Anterior cingulate cortex (tissue), 58 donors: ENCODE results near the gene STIM2.
"Not testable (repeated sequence)": the region's sequence is repeated elsewhere in the genome, so short reads cannot be mapped to it uniquely, and the experiment has no call there.

Experiments used
- DNase-seq, 58 donors: peaks; one replicate each; lab custom pipeline; 2025; lab: John Stamatoyannopoulos, UW

The STIM2 gene

GRCh38 chr4:26860157-26860921, at the start of gene STIM2:
STIM2 (plus strand) TSS chr4:26860841.
- peak; percentile 66 to 99 (median 96) for DNase-seq

GRCh38 chr4:26811571-26811970, 49.1 kb upstream of the STIM2 start:
- DNase-seq = not testable (repeated sequence)

- no peak for DNase-seq
Observed at GRCh38 chr4:26812049-26812714, 48.5 kb upstream of the STIM2 start.

GRCh38 chr4:26813698-26814097, 46.9 kb upstream of the STIM2 start:
- DNase-seq = peak in 21 of 58 donors; percentile 7 to 46 (median 18)

- no peak for DNase-seq
Observed at GRCh38 chr4:26815199-26815598, 45.4 kb upstream of the STIM2 start.

GRCh38 chr4:26815706-26816105, 44.9 kb upstream of the STIM2 start:
- no peak for DNase-seq

- DNase-seq = no peak
Observed at GRCh38 chr4:26819026-26819425, 41.6 kb upstream of the STIM2 start.

- no peak for DNase-seq
Observed at GRCh38 chr4:26819478-26820095, 41.1 kb upstream of the STIM2 start.

GRCh38 chr4:26820346-26820745, 40.3 kb upstream of the STIM2 start:
- DNase-seq = no peak

GRCh38 chr4:26821031-26821430, 39.6 kb upstream of the STIM2 start:
- no peak for DNase-seq

- no peak for DNase-seq
Observed at GRCh38 chr4:26821677-26822503, 38.8 kb upstream of the STIM2 start.

GRCh38 chr4:26822546-26822945, 38.1 kb upstream of the STIM2 start:
- no peak for DNase-seq

GRCh38 chr4:26822974-26823373, 37.7 kb upstream of the STIM2 start:
- DNase-seq = not testable (repeated sequence)

- no peak for DNase-seq
Observed at GRCh38 chr4:26823583-26823982, 37.1 kb upstream of the STIM2 start.

GRCh38 chr4:26824667-26825066, 36.0 kb upstream of the STIM2 start:
- DNase-seq = no peak

GRCh38 chr4:26826721-26827120, 33.9 kb upstream of the STIM2 start:
- no peak for DNase-seq

- not testable (repeated sequence) for DNase-seq
Observed at GRCh38 chr4:26827336-26827735, 33.3 kb upstream of the STIM2 start.

- no peak for DNase-seq
Observed at GRCh38 chr4:26827798-26828197, 32.8 kb upstream of the STIM2 start.

- DNase-seq = no peak
Observed at GRCh38 chr4:26829018-26829417, 31.6 kb upstream of the STIM2 start.

GRCh38 chr4:26830033-26830432, 30.6 kb upstream of the STIM2 start:
- DNase-seq = no peak

GRCh38 chr4:26830701-26831100, 29.9 kb upstream of the STIM2 start:
- DNase-seq = no peak
